Superior temporal gyrus (tissue), 1 donor: ENCODE measurements around the gene GBX1.
A peak's percentile ranks its signal among the peaks of the same experiment; 100 is the strongest.

ENCODE experiments used
- DNase-seq: peaks from one replicate; pipeline ENCODE4 v3.0.0-alpha.2; 2016; ENCODE audit errors: extremely low spot score

The GBX1 gene

DNA sequence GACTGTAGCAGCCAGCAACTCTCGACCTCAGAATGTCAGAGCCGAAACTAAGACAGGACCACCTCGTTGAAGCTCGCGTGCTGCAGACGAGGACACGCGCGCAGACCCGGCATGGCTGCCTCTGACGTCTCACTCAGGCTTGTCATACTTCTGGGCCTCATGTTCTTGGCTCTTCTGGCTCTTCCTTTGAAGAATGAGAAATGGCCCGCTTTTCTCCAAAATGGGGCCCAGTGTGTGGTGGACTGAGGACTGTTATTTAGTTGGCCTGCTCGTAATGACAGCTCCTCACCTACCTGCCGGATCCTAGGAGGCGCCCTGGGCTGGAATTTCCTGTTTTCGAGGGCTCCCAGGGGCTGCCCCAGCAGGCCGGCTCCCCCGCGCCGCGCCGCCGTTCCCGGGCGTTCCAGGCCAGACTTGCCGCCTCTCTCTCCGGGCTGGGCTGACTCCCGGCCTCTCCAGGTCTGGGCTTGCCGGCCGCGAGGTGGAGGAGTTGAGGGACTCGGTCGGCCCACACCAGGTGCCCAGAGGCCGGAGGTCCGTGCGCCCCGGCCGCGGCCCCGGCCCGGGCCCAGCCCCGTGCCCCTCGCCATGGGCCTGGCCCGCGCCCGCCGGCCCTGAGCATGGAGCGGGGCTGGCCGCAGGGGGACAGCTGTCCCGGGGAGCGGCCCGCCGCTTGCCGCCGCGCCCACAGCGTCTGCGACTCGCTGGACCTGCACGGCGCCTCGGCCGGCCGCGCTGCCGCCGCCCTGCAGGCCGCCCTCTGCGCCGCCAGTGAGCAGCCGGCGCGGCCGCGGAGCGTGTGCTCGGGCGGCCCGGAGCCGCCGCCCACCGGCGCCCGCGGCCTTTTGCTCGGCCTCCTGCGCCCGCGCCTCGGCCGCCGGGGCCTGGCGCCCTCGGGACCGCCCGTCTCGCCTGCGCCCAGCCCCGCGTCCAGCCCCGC, 53.1 kb downstream of the GBX1 start:
- DNase-seq, result no peak

GRCh38 chr7:151113344-151114150, 53.9 kb downstream of the GBX1 start:
- DNase-seq, result no peak

GRCh38 chr7:151110941-151111645, 56.4 kb downstream of the GBX1 start:
- DNase-seq, result peak; percentile 89

DNA sequence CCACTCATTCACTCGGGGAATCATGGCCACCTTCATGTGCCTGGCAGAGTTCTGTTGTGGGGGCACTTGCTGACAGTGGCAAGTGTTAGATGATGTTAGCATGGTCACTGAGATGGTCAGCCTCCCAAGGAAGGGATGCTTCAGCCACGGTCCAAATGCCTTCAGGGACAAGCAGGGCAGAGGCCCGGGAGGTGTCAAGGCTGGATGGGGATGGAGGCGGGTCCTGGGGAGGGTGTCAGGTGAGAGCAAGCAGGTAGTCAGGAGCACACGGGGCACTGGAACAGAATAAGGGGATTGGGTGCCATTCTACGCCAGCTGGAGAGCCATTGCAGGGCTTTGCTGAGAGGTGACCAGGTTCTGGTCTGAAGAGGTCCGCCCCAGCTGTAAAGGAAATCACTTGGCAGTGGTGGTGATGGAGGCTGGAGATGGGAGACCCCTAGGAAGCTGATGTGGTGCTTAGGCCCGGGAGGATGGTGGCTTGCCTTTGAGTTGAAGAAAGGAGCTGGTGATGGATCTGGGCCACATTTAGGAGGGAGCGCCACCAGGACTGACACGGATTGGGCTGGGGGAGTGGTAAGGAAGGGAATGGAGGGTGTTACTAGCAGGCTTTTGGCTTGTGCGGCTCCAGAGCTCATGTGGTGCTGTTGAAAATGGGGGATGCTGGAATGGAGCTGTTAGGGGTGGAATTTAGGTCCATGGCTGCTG, 57.1 kb downstream of the GBX1 start:
- no peak for DNase-seq

- DNase-seq, result no peak
Observed at GRCh38 chr7:151109094-151110048, 58.1 kb downstream of the GBX1 start.

- no peak for DNase-seq
Observed at GRCh38 chr7:151107882-151108281, 59.6 kb downstream of the GBX1 start.

DNA sequence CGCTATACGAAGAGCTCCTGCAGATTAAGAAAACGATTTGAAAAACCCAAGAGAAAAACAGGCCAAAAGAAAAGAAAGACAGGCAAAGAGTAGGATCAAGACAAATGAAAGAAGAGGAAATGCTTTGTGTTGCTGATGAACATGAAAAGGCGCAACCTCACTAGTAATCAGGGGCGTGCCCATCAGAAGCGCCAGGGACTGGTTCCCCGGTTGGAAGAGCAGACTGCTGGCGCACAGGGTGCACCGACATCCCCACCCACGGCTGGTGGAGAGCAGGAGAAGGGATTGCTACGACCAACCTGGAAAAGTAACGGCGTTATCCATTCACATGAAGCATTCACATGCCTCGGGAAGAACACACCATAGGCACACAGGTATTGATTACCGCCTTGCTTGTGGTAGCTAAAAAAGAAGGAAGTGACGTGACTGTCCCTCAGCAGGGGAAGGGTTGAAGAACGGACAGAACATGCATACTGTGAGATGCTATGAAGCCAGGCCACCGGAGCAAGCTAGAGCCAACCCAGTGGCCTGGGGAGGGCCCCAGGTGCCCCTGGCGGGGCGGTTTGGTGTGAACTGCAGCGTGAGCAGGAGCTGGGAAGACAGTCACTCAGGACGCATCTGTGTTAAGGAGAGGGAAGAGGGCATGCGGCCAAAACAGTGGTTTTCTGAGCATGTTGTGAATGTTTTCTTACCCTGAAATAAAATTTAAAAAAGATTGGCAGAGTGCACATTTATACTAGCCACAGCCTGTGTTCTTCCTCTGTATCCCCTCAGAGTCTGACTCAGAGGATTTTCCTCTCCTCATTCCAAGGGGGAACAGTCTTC, 62.9 kb downstream of the GBX1 start:
- no peak for DNase-seq

- DNase-seq, result no peak
Observed at GRCh38 chr7:151103973-151104372, 63.5 kb downstream of the GBX1 start.

GRCh38 chr7:151102991-151103390, 64.5 kb downstream of the GBX1 start:
- no peak for DNase-seq

GRCh38 chr7:151101621-151102396, 65.7 kb downstream of the GBX1 start:
- no peak for DNase-seq

DNA sequence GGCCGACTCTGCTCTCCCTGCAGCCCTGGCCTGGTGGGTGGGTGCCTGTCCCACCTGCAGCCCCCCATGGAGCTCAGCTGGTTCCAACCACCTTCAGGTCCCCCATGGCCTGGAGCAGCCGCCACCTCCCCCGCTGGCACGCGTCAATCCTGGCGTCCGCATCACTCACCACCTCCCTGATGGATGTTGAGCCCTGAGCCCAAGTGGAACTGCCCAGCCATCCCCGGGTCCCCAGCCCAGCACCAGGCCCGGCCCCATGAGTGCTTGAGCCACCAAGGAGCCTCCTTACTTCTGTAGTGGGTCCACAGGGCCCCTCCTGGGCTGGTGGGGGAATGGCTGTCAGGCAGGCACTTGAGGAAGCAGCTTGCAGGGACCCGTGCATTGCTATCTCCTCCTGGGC, 66.6 kb downstream of the GBX1 start:
- no peak for DNase-seq

- no peak for DNase-seq
Observed at GRCh38 chr7:151099486-151100211, 67.8 kb downstream of the GBX1 start.
